ENCODE results near the gene BTBD7. TPM values are rescaled to one million over a fixed set of nuclear protein-coding genes. Genes with fewer than 3 reads are reported as not detected.

Gene BTBD7, protein sequence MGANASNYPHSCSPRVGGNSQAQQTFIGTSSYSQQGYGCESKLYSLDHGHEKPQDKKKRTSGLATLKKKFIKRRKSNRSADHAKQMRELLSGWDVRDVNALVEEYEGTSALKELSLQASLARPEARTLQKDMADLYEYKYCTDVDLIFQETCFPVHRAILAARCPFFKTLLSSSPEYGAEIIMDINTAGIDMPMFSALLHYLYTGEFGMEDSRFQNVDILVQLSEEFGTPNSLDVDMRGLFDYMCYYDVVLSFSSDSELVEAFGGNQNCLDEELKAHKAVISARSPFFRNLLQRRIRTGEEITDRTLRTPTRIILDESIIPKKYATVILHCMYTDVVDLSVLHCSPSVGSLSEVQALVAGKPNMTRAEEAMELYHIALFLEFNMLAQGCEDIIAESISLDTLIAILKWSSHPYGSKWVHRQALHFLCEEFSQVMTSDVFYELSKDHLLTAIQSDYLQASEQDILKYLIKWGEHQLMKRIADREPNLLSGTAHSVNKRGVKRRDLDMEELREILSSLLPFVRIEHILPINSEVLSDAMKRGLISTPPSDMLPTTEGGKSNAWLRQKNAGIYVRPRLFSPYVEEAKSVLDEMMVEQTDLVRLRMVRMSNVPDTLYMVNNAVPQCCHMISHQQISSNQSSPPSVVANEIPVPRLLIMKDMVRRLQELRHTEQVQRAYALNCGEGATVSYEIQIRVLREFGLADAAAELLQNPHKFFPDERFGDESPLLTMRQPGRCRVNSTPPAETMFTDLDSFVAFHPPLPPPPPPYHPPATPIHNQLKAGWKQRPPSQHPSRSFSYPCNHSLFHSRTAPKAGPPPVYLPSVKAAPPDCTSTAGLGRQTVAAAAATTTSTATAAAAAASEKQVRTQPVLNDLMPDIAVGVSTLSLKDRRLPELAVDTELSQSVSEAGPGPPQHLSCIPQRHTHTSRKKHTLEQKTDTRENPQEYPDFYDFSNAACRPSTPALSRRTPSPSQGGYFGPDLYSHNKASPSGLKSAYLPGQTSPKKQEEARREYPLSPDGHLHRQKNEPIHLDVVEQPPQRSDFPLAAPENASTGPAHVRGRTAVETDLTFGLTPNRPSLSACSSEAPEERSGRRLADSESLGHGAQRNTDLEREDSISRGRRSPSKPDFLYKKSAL
- 24.7 TPM for total RNA-seq (2021; ENCODE audit: unreplicated experiment)
- polyA plus RNA-seq (2012; ENCODE audit: insufficient read length): 7.5 TPM
- Bru-seq, nascent RNA: percentile 77 among the genes with signal in this experiment
- BruChase-seq, experiment 1, labeled RNA remaining after a 2-hour chase: percentile 80 among the genes with signal in this experiment
- BruChase-seq, experiment 2, labeled RNA remaining after a 6-hour chase: percentile 75 among the genes with signal in this experiment
- long read RNA-seq, full-length matches to known transcripts: 4 of 28 reads
- long read RNA-seq, partial matches to known transcripts: 10 of 28 reads
- long read RNA-seq, other reads (novel, unspliced or antisense): 14 of 28 reads

DNA sequence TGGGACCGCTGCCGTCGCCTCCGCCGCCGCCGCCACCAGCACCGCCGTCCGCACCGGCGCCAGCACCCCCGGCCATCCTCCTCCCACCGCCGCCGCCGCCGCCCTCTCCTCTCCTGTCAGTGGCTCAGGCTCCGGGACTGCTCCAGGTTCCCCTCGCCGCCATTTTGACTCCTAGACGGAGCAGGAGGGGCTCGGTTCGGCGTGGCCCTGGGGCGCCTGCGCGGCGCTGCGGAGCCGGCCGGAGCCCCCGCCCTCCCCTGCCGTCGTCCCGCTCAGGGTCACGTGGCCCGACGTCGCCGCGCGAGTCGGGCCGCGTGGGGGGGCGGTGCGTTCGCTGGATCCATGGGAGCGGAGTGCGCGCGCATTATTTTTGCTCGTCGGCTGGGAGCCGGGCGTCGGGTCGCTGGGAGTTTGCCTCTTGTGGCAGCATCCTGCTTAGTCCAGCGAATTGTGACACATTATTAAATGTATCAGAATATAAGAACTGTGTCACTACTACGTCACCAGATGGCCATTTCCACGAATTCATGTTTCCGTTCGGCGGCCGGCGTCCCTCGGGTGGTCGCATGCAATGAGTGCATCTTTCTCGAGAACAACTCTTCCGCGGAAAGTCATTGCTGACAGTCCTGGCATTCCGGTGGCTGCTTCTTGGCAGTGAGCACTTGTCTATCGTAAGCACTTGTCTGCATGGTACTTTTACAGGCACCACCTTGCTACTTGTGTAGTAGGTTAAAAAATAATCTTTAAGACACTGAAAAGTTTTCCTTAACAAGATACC is at the start of gene BTBD7:
Gene BTBD7 (minus strand): TSS at position 184 of the 778 bp plus-strand sequence. CDS start 36,985 bp downstream, outside the sequence.
- H3K4me3 ChIP-seq (ENCODE audit: low read depth in 2 of 2, low read length in 2 of 2): peak within 1 kb of the TSS; percentile 75 to 82
- H3K36me3 ChIP-seq (ENCODE audit: control insufficient read depth, insufficient read depth, low read length): no peaks in the 10 kb centered on the region; the same call in 1 of the 2 replicates
- CTCF ChIA-PET: no interaction called here
- TF ChIP-seq, protein P1, sequence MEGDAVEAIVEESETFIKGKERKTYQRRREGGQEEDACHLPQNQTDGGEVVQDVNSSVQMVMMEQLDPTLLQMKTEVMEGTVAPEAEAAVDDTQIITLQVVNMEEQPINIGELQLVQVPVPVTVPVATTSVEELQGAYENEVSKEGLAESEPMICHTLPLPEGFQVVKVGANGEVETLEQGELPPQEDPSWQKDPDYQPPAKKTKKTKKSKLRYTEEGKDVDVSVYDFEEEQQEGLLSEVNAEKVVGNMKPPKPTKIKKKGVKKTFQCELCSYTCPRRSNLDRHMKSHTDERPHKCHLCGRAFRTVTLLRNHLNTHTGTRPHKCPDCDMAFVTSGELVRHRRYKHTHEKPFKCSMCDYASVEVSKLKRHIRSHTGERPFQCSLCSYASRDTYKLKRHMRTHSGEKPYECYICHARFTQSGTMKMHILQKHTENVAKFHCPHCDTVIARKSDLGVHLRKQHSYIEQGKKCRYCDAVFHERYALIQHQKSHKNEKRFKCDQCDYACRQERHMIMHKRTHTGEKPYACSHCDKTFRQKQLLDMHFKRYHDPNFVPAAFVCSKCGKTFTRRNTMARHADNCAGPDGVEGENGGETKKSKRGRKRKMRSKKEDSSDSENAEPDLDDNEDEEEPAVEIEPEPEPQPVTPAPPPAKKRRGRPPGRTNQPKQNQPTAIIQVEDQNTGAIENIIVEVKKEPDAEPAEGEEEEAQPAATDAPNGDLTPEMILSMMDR (IDR thresholded peaks at IDR 0.05): no peak
- TF ChIP-seq TCF7L2 (IDR thresholded peaks at IDR 0.05; ENCODE audit: low read depth, low read length) (no peak), POLR2AphosphoS5 (IDR thresholded peaks at IDR 0.05; ENCODE audit: low read depth, low read length) (peak; percentile 38; the same call in 1 of the 2 replicates)
- POLR2A ChIA-PET: interaction anchor here (0.7 kb wide), 1 partner anchor 57 kb away, joined by 3 read pairs; no protein-coding TSS in a partner anchor
- peak within 1 kb of the TSS; percentile 89 for H3K27ac ChIP-seq (ENCODE audit: low read length)
- DNase-seq (ENCODE audit: low read depth, low spot score) (peak; percentile 68), ATAC-seq (peak; percentile 97)
- peaks cover 20% of the 10 kb centered on the region for H3K4me1 ChIP-seq (ENCODE audit: control insufficient read depth, insufficient read depth, low read length)
- in situ Hi-C loops (cut with HindIII; ENCODE audit: low pct_unique_long_range_greater_than_20kb, low sequenced_read_pairs) (no loop called here), intact Hi-C loops (cut with micrococcal nuclease; ENCODE audit: unreplicated experiment) (no loop called here)
- no TSS peak for BruUV-seq (replicated peaks)
- no peaks in the 10 kb centered on the region for H3K27me3 ChIP-seq (ENCODE audit: control insufficient read depth, insufficient read depth, low read length)
- H3K9me3 ChIP-seq (ENCODE audit: control insufficient read depth, insufficient read depth, low read depth, low read length): no peaks in the 10 kb centered on the region

DNA sequence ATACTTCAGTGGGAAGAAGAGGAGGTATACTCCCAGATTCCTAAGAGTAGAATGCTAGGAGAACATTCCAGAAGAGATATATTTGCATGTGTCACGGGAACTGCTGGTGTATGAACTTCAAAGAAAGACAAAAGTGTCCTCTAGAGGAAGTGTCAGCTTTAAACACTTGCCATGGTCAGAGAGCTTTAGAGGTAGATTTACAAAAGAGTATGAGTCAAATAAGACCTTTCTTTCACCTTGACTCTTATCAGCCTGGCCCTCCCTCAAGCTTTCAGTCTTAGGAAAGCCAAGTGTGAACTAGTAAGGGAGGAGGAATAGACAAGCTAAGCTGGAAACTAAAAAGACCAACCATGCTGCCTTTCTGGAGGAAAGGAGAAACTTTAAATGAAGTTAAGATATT is 48.8 kb upstream of the BTBD7 start:
- peaks cover 8% of the 10 kb centered on the region; the same call in 1 of the 2 replicates for H3K27me3 ChIP-seq (ENCODE audit: control insufficient read depth, insufficient read depth, low read length)
- ATAC-seq (no peak), DNase-seq (ENCODE audit: low read depth, low spot score) (no peak)
- intact Hi-C loops (cut with micrococcal nuclease; ENCODE audit: unreplicated experiment): no loop called here
- TF ChIP-seq, protein P1 (IDR thresholded peaks at IDR 0.05): no peak
- TF ChIP-seq TCF7L2 (IDR thresholded peaks at IDR 0.05; ENCODE audit: low read depth, low read length) (no peak), POLR2AphosphoS5 (IDR thresholded peaks at IDR 0.05; ENCODE audit: low read depth, low read length) (no peak), SIN3A (IDR thresholded peaks at IDR 0.05; ENCODE audit: borderline replicate concordance, insufficient read depth, low read depth, low read length) (no peak)
- BruUV-seq (replicated peaks): no TSS peak
- in situ Hi-C loops (cut with HindIII; ENCODE audit: low pct_unique_long_range_greater_than_20kb, low sequenced_read_pairs): no loop called here
- ChIA-PET POLR2A (no interaction called here), CTCF (no interaction called here)
- no peaks in the 10 kb centered on the region for H3K36me3 ChIP-seq (ENCODE audit: control insufficient read depth, insufficient read depth, low read length)
- no peaks in the 10 kb centered on the region for H3K4me1 ChIP-seq (ENCODE audit: control insufficient read depth, insufficient read depth, low read length)
- H3K27ac ChIP-seq (ENCODE audit: low read length): no peak overlapping the region
- no peaks in the 10 kb centered on the region for H3K9me3 ChIP-seq (ENCODE audit: control insufficient read depth, insufficient read depth, low read depth, low read length)
- H3K4me3 ChIP-seq (ENCODE audit: low read depth in 2 of 2, low read length in 2 of 2): no peak overlapping the region

All from Panc1 (cell line).